D721Med (cell line): ENCODE data around the gene TMEM140.

Experiments
- DNase-seq: peaks from one replicate; pipeline ENCODE4 v3.0.0; 2011; ENCODE audit warnings: low spot score; ENCODE audit not compliant: insufficient read length
- FAIRE-seq: peaks from 2 replicates; lab custom pipeline; 2011; peaks lifted over from hg19 to GRCh38; lab: Jason Lieb, UNC
- TF ChIP-seq, protein P1 (sequence below): IDR thresholded peaks from 2 replicates; pipeline ENCODE4 v1.5.1; 2012; ENCODE audit warnings: mild to moderate bottlenecking, control low read depth; ENCODE audit not compliant: insufficient read depth; ENCODE audit errors: missing control alignments

Gene TMEM140

DNA sequence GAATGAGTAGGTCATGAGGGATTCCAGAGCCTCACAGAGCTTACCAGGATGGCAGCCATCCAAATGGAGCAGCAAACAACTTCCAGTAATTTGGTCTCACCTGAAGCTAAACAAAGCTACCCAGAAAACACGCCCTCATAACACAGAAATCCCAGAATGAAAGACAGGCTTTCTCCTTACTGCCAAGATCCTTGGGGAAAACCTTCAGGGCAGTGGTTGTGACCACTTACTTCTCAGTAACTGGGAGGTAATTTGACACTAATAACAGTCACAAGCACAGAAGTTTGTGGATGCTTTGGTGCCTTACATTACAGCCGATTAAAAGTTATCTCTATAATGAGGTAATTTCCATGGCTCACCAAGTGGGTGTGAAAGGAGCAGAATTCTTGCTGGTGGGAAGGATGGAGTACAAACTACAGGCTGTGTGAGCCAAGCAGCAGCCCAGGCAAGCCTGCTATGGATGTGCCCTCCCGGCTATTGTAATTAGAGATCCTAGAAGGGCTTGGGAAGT is 53.0 kb downstream of the TMEM140 start:
- FAIRE-seq (no peak), DNase-seq (no peak)
- TF ChIP-seq, protein P1, sequence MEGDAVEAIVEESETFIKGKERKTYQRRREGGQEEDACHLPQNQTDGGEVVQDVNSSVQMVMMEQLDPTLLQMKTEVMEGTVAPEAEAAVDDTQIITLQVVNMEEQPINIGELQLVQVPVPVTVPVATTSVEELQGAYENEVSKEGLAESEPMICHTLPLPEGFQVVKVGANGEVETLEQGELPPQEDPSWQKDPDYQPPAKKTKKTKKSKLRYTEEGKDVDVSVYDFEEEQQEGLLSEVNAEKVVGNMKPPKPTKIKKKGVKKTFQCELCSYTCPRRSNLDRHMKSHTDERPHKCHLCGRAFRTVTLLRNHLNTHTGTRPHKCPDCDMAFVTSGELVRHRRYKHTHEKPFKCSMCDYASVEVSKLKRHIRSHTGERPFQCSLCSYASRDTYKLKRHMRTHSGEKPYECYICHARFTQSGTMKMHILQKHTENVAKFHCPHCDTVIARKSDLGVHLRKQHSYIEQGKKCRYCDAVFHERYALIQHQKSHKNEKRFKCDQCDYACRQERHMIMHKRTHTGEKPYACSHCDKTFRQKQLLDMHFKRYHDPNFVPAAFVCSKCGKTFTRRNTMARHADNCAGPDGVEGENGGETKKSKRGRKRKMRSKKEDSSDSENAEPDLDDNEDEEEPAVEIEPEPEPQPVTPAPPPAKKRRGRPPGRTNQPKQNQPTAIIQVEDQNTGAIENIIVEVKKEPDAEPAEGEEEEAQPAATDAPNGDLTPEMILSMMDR = no peak

DNA sequence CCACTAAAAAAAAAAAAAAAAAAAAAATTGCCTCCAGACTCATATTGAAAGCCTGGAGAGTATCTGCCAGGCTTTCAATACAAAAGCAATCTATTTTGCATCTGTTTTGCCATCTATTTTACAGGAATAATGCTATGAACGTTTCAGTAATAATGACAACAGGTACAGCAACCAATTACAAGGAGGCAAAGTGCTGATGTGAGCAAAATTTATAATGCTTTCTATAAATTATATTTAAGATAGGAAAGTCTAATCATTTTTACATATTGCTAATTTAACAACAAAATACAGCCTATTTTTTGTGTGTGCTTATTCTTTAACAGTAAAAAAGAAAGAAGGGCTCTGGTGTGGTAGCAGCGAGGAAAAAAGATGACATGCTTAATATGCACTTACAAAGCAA is 53.5 kb downstream of the TMEM140 start:
- DNase-seq = no peak
- TF ChIP-seq, protein P1 = no peak
- FAIRE-seq = no peak

DNA sequence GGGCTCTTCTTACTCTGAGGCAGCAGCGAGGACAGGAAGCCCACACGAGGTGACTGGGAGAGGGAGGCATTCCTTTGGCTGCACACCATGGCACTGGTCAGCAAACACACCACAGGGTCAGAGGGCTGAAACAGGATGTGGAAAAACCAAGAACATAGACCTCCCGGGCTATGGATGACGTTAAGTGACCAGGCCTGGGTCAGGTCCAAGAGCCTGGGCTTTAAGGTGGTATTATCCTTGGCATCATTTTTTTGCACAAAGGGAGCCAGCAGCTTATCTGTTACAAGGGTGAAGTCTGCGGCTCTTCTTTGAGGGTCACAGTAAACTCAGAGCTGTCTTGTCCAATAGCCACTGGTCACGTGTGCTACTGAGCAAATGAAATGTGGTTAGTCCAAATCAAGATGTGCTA is 56.5 kb downstream of the TMEM140 start:
- no peak for DNase-seq
- FAIRE-seq = no peak
- TF ChIP-seq, protein P1 = no peak

DNA sequence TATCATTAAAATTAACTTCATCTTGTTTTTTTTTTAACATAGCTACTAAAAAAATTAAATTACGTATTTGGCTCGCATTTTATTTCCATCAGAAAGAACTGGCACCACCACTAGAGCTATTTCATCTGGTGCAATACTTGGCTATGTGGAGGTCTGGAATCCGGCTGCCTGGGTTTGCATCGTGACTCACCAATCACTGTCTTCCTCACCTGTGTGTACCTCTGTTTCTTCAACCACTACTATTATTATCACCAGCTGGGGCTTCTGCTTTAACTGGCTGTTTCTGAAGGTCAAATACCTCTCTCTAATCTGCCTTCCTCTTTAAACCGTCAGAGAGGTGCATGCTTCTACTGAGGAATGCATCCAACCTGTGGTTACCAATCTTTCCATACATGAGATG is 57.0 kb downstream of the TMEM140 start:
- DNase-seq (no peak), FAIRE-seq (no peak)
- TF ChIP-seq, protein P1 = no peak

DNA sequence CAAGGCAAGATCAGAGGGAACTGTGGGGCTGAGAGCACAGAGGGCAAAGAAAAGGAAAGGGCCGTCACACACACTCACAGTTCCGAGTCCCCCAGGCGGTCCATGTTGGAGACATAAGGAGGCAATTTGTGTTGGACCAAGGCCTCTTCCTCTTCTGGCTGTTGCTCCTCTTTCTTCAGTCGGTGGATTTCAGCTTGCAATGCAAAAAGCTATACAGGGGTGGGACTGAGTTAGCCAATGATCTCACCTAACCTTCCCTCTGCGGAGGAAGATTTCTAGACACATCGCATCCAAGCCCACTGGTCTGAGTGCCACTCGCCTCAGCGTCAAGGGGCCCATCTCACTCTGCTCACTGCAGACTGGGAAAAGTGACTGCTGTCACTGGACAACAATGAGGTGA is 58.0 kb downstream of the TMEM140 start:
- no peak for FAIRE-seq
- no peak for DNase-seq
- TF ChIP-seq, protein P1 = no peak

DNA sequence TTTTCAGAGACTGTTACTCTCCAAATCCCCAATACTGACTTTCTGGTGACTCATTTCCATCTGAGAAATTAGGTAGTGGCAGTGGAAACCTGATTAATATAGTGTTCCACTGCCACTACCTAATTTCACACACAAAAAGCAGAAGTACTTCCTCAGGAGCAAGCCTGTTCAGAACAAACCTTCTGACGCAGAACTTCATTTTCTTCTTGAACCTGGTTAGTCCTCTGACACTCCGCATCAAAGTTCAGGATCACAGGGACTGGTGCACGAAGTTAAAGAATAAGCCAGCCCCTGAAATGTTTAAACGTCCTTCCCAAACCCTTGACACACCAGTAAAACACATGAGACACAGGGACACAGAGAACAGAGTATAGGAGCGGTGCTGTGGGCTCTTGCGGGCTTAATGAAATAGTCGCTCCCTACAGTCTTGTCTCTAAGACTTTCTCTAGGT is 59.1 kb downstream of the TMEM140 start:
- TF ChIP-seq, protein P1 = no peak
- FAIRE-seq (no peak), DNase-seq (no peak)

DNA sequence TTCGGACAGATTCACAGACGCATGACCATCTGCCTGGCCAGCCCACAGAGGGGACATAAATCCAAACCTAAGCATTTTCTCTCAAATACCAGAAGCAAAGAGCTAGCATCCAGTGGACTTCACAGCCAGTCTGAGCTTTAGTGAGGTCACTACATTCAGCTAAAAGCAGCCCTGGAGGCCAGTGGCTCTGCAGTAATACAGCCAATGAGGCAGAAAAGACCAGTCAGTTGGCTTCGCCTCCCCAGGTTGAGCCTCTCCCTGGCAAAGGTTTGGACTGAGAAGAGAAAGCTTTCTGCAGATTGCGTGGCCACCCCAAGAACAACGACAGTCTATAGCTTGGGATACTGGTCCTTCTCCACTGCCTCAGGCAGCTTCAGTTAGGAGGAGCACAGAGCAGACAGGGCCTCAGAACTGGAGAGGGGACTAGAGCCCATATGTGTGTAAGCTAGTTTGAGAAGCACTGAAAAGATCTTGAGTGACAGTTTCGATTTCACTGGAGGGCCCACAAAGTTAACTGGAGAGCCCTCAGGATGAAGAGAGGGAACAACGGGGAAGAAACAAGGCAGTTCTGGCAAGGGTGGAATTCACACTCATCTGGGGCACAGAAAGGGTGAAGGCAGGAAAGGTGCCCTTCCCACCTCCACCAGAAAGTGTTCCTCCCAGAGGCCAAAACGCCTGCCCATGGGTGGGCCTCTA is 59.7 kb downstream of the TMEM140 start:
- TF ChIP-seq, protein P1 = no peak
- DNase-seq (no peak), FAIRE-seq (no peak)
